Ascending aorta (tissue), 2 donors: ENCODE measurements around the gene GDPD5. TPM values are rescaled to one million over a fixed set of nuclear protein-coding genes. Genes with fewer than 3 reads are reported as not detected.
A peak's percentile ranks its signal among the peaks of the same experiment; 100 is the strongest.

ENCODE experiments used
- DNase-seq, 2 donors: peaks; one replicate each; pipeline ENCODE4 v3.0.0-alpha.2; 2019; ENCODE audit warnings: low spot score in 2 of 2
- H3K27ac ChIP-seq, 2 donors: fragments of 200-600 bp; sonication (generic); one replicate each; pipeline ENCODE4 v1.5.1; 2016 to 2017; ENCODE audit warnings: mild to moderate bottlenecking in 1 of 2
- H3K27me3 ChIP-seq: fragments of 200-600 bp; sonication (generic); one replicate; pipeline ENCODE4 v1.5.1; 2017
- H3K36me3 ChIP-seq, 2 donors: fragments of 200-600 bp; sonication (generic); one replicate each; pipeline ENCODE4 v1.5.1; 2016
- H3K4me1 ChIP-seq, 2 donors: fragments of 200-600 bp; sonication (generic); one replicate each; pipeline ENCODE4 v1.5.1; 2016 to 2017; ENCODE audit warnings: mild to moderate bottlenecking in 1 of 2
- H3K4me3 ChIP-seq, 2 donors: fragments of 200-600 bp; sonication (generic); one replicate each; pipeline ENCODE4 v1.5.1; 2016 to 2017; ENCODE audit warnings: mild to moderate bottlenecking in 1 of 2
- H3K9me3 ChIP-seq, 2 donors: fragments of 200-600 bp; sonication (generic); one replicate each; pipeline ENCODE4 v1.5.1; 2016
- intact Hi-C: fragments of 100-400 bp; cut with DNase I; formaldehyde crosslinking; loops from one replicate; pipeline ENCODE4 v1.15.1; 2023
- total RNA-seq: library from RNA; depleted of rRNA; stranded (reverse); fragments of >200 nt; gene quantifications from one replicate; pipeline ENCODE4 v1.1.0, GENCODE V29; 2016
- TF ChIP-seq, protein P1 (sequence below), 3 experiments: fragments of 200-600 bp in 2 of 3; fragments of 450-650 bp in 1 of 3; sonication (generic) in 2 of 3; IDR thresholded peaks; one replicate each; pipeline ENCODE4 v1.5.1; 2016 to 2019; ENCODE audit warnings: antibody characterized with exemption in 3 of 3, mild to moderate bottlenecking in 1 of 3, moderate library complexity in 1 of 3

GDPD5 gene
- total RNA-seq, 1 donor from 2014 or later: 64.6 TPM

GRCh38 chr11:75548595-75549272, 23.0 kb upstream of the GDPD5 start:
- Histone ChIP-seq H3K27me3 (no peaks in the 10 kb centered on the region), H3K4me1 (peaks cover 0 to 14% of the 10 kb centered on the region in 2 donors), H3K36me3 (no peaks in the 10 kb centered on the region), H3K9me3 (no peaks in the 10 kb centered on the region), H3K4me3 (no peak overlapping the region), H3K27ac (no peak overlapping the region)
- DNase-seq: no peak
- TF ChIP-seq, protein P1, sequence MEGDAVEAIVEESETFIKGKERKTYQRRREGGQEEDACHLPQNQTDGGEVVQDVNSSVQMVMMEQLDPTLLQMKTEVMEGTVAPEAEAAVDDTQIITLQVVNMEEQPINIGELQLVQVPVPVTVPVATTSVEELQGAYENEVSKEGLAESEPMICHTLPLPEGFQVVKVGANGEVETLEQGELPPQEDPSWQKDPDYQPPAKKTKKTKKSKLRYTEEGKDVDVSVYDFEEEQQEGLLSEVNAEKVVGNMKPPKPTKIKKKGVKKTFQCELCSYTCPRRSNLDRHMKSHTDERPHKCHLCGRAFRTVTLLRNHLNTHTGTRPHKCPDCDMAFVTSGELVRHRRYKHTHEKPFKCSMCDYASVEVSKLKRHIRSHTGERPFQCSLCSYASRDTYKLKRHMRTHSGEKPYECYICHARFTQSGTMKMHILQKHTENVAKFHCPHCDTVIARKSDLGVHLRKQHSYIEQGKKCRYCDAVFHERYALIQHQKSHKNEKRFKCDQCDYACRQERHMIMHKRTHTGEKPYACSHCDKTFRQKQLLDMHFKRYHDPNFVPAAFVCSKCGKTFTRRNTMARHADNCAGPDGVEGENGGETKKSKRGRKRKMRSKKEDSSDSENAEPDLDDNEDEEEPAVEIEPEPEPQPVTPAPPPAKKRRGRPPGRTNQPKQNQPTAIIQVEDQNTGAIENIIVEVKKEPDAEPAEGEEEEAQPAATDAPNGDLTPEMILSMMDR (IDR thresholded peaks at IDR 0.05): no peak
- intact Hi-C loops: loop anchor here (5.0 to 10.0 kb wide), 2 partner anchors 119 to 216 kb away; partner anchors contain the start of genes DGAT2 and MAP6

DNA sequence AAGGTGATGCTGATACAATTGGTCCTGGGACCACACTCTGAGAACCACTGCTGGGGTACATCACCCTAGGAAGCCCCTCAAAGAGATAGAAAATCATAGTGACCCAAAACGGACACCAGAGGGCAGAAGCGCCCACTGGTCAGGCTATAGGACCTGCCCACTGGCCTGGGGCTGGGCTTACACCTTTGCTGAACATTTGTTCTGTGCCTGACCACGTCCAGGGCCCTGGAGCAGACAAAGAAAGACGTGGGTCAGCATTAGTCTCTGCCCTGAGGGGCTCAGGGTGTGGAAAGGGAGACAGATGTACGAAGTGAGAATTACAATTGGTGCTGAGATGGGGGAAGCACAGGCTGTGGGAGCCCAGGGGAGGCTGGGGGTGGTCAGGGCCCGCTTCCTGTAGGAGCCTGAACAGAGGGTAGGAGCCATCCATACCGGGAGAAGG, 21.9 kb upstream of the GDPD5 start:
- intact Hi-C loops: loop anchor here (1.0 to 10.0 kb wide), 4 partner anchors 17 to 217 kb away; partner anchors contain the start of genes DGAT2 and MAP6

DNA sequence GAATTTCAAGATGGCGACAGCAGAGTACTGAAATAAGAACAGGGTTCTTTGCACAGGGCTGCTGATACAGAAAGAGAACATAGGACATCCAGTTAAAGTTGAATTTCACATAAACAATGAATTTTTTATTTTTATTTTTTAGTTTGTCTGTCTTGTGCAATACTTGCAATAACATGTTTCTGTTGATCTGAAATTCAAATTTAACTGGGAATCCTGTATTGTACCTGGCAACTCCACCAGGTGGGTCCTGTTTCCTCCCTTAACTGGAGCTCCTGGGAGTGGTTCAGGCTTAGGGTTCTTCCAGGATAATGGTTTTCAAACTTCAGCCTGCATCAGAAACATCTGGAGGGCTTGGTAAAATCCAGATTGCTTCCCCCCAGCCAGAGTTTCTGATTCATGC, 21.4 kb upstream of the GDPD5 start:
- H3K4me1 ChIP-seq: peaks cover 0 to 6% of the 10 kb centered on the region in 2 donors
- TF ChIP-seq, protein P1 (IDR thresholded peaks at IDR 0.05): no peak
- H3K9me3 ChIP-seq: no peaks in the 10 kb centered on the region
- no peak overlapping the region for H3K4me3 ChIP-seq
- DNase-seq: no peak
- intact Hi-C loops: loop anchor here (1.0 to 10.0 kb wide), 4 partner anchors 17 to 218 kb away; partner anchors contain the start of genes DGAT2 and MAP6
- no peaks in the 10 kb centered on the region for H3K36me3 ChIP-seq
- H3K27me3 ChIP-seq: no peaks in the 10 kb centered on the region
- H3K27ac ChIP-seq: no peak overlapping the region

More for the DNA sequence above, 21.9 kb upstream of the GDPD5 start:
- TF ChIP-seq, protein P1 (IDR thresholded peaks at IDR 0.05): peak; percentile 85 to 92 (median 91)
- DNase-seq: peak in 1 of 2 donors; percentile 86
- Histone ChIP-seq H3K4me3 (no peak overlapping the region), H3K4me1 (peaks cover 0 to 6% of the 10 kb centered on the region in 2 donors), H3K27ac (no peak overlapping the region), H3K36me3 (no peaks in the 10 kb centered on the region), H3K27me3 (no peaks in the 10 kb centered on the region), H3K9me3 (no peaks in the 10 kb centered on the region)

GRCh38 chr11:75543806-75544205, 18.1 kb upstream of the GDPD5 start:
- no peak for DNase-seq
- H3K9me3 ChIP-seq: no peaks in the 10 kb centered on the region
- intact Hi-C loops: loop anchor here (10.0 kb wide), 1 partner anchor 221 kb away; the partner anchor contains the start of gene DGAT2
- peaks cover 0 to 6% of the 10 kb centered on the region in 2 donors for H3K4me1 ChIP-seq
- no peak overlapping the region for H3K27ac ChIP-seq
- TF ChIP-seq, protein P1 (IDR thresholded peaks at IDR 0.05): no peak
- no peak overlapping the region for H3K4me3 ChIP-seq
- H3K27me3 ChIP-seq: no peaks in the 10 kb centered on the region
- no peaks in the 10 kb centered on the region for H3K36me3 ChIP-seq

DNA sequence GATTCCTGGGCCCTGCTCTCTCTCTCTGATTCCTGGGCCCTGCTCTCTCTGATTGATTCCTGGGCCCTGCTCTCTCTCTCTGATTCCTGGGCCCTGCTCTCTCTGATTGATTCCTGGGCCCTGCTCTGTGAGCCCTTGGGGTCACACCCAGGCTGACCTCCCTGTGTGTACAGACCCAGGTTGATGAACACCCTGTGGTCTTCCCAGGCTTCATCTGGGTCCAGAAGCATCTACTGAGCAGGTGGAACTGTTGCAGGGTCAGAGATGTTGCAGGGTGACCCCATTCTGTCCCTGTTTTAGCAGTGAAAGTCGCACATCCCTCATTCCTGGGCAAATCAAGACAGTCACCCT, 16.3 kb upstream of the GDPD5 start:
- no peak for DNase-seq
- intact Hi-C loops: loop anchor here (10.0 kb wide), 1 partner anchor 223 kb away; the partner anchor contains the start of gene DGAT2
- Histone ChIP-seq H3K4me3 (no peak overlapping the region), H3K9me3 (no peaks in the 10 kb centered on the region), H3K27me3 (no peaks in the 10 kb centered on the region), H3K27ac (no peak overlapping the region), H3K36me3 (no peaks in the 10 kb centered on the region), H3K4me1 (no peaks in the 10 kb centered on the region)
- TF ChIP-seq, protein P1 (IDR thresholded peaks at IDR 0.05): no peak
